GM19193 (cell line): Measurements from ENCODE around the gene MTHFD1.

Experiments used
- POLR2A ChIP-seq: IDR thresholded peaks from 4 replicates; pipeline ENCODE4 v1.6.1; 2011; ENCODE audit not compliant: insufficient read depth, insufficient read length; ENCODE audit errors: extremely low read depth

MTHFD1 gene

DNA sequence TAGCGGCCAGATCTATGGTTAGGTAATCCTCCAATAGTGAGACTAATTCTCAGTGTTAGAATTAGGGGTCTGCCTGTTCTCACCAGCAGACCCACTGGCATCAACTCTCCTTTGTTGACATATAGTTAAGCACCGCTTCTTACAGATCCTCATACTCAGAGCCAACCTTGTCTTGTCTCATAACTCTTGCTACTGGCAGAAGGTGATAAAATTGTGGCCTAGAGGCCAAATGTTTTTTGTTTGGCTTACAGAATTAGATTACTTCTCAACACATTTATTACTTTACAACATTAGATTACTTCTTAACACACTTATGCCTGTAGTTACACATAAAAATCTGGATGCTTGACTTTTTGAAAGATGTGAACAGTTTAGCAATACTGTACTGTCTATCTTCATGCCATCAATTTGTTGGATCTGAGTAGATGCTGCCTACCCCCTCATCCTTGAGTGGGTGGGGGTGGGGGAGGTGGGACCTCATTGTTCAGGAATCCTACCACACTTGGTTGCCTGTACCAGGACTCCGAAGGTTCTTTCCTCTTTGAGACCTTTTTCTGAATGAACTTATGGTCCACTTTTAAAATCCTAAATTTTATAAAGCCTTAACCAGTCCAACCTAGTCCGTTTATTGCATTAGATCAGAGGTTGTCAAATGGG is 7.0 kb downstream of the MTHFD1 start:
- no peak for TF ChIP-seq POLR2A

DNA sequence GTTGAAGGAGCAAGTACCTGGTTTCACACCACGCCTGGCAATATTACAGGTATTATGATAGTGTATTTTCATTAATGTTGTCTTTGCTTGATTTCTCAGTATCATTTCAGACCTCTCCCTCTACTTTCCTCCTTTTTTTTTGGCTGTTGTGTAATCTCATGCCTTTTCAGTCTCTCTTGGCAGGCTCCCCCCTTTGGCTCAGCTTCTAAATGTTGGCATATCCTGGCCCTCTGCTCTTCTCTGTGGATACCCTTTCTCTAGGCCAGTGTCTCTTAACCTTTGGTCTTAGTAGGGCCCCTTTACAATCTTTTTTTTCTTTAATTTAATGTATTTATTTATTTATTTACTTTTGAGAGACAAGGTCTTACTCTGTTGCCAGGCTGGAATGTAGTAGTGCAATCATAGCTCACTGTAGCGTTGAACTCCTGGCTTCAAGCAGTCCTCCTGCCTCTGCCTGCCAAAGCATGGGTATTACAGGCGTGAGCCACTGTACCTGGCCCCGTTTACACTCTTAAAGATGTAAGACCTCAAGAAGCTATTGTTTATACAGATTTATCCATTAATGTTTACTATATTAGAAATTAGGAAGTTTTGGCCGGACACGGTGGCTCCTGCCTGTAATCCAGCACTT is 12.8 kb downstream of the MTHFD1 start:
- no peak for TF ChIP-seq POLR2A

DNA sequence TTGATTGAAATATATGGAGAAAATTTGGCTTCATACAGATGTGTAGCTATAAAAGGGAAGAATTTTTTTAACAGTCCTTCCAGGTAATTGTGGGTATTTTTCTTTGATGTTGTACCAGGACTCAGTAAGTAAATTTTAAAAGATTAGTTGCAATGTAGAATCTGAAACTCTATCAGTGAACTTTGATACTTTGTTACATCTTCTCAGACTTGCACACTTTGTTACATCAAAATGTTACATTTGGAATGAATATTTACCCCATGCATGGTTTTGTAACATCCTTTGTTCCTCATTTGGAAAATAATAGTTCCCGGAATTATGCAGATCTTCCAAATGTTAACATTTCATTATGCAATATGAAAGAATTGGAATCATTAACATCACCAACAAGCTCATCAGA is 13.8 kb downstream of the MTHFD1 start:
- TF ChIP-seq POLR2A, result no peak

DNA sequence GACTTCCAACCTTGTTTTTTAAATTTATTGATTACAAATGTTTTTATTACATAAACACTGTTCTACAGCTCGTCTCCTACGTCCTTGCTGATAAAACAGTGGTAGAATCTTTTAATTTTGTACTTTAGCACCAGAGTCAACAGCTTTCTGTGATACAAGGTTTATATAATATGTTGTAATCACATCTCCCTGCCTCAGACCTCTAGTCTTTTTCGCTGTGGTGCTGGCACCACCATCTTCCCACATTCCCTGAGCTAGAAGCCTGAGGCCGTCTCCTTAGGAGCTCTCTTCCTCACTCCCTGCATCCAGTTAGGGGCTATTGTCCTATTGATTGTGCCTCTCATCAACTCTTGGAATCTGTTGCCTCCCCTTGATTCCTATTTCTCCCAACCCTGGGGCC is 17.1 kb downstream of the MTHFD1 start:
- no peak for TF ChIP-seq POLR2A

DNA sequence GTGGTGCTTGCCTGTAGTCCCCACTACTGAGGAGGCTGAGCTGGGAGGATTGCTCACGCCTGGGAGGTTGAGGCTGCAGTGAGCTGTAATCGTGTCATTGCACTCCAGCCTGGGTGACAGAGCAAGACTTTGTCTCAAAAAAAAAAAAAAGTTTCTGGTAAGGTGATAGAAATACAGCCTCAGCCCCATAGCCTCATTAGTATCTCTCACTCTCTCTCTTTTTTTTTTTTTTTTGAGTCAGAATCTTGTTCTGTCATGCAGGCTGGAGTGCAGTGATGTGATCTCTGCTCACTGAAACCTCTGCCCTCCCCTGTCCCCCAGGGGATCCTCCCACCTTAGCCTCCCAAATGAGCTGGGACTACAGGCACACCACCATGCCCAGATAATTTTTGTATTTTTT is 19.2 kb downstream of the MTHFD1 start:
- no peak for TF ChIP-seq POLR2A

DNA sequence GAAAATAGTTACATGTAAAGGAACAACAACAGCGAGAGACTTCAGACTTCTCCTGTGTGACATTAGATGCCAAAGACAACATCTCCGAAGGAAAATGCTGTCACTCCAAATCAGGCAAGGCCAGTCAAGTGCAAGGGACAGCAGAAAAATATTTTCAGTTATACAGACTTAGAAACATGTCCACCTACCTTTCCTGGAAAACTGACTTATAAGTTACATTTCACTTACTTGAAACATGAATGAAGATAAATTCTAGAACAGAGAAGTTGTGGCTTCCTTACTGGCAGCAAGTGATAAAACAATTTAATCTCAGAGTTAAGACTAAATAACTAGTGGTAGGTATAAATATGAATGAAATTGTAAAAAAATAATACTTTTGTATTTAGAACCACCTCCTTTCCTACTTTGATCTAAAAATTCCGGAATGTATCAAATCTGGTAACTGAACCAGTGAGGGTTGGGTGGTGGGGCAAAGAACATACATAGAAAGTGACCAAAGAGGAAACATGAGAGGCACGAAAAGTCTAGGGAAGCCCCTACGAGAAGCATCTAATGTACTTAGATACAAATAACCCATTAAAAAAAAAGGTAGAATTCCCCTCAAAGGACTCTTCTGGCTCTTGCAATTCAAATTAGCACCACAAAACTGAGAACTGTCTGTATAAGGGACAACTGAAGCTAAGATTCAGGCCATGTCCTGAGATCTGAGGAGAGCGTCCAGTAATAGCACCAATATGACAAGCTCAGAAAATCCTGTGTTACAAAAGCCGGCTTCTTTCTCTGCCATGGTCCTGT is 21.2 kb downstream of the MTHFD1 start:
- TF ChIP-seq POLR2A, result no peak

DNA sequence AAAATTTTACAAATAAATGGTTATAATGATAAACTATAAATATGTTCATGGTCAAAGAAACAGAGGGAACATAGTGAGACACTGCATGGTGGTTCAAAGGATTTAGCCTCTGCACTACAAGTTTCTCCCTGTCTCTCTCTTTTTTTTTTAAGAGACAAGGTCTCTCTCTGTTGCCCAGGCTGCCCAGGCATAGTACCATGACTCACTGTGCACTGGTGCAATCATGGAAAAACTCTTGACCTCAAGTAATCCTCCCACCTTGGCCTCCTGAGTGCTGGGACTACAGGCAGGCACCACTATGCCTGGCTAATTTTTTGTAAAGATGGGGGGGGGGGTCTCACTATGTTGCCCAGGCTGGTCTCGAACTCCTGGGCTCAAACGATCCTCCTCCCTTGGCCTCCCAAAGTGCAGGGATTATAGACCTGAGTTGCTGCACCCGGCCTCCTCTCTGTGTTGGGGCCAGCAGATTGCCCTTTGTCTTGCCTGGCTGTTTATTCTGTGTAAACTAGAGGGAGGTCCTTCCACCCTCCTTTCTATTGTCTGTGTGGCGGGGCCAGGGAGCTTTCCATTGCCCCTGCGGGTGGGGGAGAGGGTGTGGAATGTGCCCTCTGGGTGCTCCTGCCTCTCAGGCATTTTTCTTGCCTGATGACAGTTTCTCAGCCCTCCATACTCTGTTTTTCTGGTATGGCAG is 22.1 kb downstream of the MTHFD1 start:
- TF ChIP-seq POLR2A, result no peak

DNA sequence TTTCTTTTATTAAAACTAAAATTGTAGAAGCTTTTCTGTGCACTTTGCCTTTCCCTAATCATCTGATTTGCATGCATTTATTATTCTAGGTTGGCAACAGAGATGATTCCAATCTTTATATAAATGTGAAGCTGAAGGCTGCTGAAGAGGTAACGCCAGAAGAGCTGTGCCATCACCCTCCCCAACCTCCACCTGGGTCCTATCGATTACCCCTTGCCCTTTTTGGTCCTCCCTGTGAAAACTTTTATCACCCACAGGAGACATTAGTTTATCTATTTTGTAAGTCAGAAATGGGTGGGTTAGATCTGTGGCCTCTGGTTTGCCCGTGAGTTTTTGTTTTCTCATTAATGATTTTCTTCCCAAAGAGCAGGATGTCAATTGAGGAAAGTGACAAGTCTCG is 22.8 kb downstream of the MTHFD1 start:
- TF ChIP-seq POLR2A, result no peak

DNA sequence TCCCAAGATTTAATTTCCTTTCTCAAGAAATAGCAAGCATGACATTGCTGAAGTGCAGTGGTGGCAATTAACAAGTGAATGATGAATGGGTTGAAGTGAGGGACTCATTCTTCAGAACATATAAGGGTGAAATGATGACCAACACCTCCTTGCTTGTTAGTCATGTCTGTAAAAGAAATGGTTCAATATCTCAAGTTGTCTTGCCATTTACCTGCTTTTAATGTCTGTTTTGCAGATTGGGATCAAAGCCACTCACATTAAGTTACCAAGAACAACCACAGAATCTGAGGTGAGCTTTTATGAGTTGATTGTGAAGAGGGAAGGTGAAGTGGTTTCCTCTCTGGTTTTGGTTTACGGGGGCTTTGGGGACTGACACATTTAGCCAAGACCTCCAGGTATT is 24.1 kb downstream of the MTHFD1 start:
- TF ChIP-seq POLR2A, result no peak

DNA sequence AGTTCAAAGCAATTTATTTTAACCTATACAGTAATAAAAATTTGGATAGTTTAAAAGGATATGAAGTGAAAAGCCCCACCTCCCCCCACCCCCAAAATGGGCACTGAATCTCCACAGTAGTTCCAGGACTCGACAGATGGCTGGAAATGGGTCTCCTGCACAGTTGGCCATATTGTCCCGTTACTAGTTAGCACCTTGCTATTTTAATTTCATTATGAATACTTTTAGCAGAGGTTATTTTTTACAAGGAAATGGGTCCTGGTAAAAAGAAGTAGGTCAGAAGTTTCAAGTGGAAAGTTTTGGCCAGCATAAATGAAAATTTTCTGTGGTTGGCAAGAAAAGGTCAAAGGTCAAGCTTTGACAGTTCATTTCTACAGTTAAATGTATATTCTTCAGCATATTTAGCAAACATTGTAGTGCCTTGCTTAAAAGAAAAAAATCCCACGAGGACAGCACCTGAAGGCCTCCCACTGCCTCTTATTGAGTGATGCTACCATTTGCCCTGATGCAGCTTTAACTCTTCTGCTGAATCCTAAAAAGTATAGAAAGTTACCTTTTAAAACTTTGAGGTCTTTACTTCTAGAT is 28.3 kb downstream of the MTHFD1 start:
- no peak for TF ChIP-seq POLR2A

DNA sequence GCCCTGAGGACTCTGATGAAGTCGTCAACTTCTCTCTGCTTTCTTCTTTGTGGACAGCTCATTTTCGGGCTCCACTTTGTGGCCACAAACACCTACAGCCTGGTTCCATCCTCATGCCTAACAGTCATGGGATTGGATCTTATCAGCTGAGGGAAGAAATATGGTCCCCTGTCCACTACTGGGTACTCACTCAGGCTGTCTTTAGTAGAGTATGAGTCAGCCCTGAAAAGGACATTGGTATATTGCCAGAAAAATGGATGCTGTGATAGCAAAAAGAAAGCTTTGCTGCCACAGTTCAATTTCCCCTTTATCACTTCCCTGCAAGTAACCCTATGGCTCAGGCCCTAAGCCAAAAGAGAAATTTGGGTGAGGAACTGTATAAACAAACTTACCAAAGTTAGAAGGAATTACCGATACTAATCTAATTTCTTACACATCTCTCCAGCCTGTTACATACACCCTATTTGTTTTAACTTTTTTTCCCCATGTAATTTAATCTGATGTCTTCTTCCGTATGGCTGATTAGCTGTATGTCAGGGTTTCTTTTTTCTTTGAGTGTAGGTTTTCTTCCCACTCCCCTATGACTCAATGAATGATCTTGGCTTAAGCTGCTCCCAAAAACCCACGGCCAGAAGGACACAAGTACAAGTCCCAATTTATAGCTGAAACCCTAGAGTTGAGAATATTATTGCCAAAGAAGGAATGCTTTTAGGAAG is 29.1 kb downstream of the MTHFD1 start:
- no peak for TF ChIP-seq POLR2A

DNA sequence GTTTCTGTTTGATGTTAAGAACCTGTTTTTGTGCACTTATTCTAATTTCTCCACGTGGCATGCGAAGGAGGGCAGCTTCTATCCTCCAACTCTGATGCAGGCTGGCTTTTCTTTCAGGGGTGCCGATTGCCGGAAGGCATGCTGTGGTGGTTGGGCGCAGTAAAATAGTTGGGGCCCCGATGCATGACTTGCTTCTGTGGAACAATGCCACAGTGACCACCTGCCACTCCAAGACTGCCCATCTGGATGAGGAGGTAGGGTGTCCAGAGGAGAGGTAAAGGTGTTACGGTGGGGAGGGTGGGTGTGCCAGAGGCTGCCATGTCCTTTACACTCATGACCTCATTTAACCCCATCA is 29.6 kb downstream of the MTHFD1 start:
- no peak for TF ChIP-seq POLR2A

DNA sequence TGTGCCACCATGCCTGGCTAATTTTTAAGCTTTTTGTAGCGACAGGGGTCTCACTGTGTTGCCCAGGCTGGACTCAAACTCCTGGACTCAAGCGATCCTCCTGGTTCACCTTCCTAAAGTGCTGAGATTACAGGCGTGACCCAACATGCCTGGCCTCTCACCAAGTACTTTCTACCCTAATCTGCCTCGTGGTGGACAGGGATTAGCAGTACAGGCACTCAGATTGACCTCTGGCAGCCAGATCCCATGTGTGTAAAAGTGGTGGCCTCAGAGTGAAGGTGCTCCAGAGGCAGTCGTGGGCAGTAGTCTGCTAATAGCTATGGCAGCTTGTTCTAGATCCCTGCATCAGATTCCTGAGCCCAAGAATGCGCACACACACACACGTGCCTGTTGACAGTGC is 30.9 kb downstream of the MTHFD1 start:
- no peak for TF ChIP-seq POLR2A

DNA sequence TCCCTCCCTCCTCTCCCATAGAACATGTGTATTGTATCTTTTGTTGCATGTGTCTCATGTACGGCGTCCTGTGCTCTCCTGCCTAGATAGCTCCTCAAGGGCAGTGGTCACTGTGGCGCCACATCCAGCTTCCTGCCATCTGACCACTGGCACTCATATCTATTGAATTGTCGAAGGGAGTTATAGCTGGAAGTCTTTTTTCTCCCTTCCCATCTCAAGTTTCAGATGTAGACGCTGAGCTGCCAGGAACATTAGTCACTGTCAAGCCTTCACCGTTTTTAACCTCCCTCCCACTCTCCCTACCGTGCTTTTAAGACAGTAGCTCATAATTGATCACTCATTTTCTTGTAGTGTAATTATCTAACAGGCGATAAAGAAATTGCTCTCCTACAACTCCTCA is 33.0 kb downstream of the MTHFD1 start:
- no peak for TF ChIP-seq POLR2A

DNA sequence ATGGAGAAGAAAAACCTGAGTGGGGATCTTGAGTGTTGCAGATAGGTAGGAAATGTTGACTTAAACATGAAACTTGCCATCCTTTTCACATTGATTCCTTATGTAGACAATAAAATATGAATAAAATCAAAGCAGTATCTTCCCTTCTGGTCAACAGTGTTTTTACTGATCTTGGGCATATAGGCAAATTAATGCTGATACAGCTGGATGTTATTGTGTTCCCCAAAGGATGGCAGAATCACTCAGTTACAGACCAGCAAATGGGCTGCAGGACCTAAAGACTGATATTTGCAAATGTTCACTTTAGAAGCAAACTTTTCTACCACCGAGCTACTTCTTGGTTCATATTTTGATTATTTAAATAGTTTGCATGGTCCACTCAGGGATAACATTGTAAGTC is 33.9 kb downstream of the MTHFD1 start:
- TF ChIP-seq POLR2A, result no peak

DNA sequence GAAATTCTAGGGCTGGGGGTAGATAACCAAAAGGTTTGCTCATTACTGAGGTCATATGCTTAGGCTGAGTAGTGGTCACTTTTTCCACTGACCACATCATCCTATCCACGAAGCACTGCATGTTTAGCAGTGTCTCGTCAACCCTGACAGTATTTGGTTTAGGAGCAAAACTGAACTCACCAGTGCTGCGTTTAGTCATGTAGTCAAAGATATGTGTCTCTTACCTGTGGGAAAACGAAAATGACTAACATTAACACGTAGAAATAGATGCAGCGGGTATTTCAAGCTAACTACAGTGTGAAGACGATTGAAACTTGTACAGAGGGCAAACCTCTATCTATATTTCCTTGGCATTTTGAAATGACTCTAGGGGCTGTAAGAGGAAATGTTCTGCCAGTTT is 34.6 kb downstream of the MTHFD1 start:
- TF ChIP-seq POLR2A, result no peak

DNA sequence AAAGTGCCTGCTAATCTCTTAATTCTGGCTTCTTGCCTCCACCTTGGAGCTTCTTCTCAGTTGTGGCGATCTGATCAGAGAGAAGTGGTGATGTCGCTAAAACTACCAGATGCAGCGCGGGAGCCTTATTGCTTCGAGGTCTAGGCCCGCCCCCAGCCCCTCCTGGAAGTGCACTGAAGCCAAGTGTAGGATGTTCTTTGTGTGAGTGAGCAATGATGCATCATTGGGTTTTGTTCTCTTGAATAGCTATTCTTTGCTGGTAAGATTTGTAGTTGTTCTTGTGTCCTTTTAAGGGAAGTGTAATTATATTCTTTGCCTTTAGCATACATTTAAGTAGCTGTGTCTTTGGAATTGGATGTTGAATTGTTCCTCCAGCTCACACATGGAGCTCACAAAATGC is 35.8 kb downstream of the MTHFD1 start:
- no peak for TF ChIP-seq POLR2A
